K562 (cell line): ENCODE results near the gene SELENOO. TPM values are rescaled to one million over a fixed set of nuclear protein-coding genes. Genes with fewer than 3 reads are reported as not detected.

Experiments
- BHLHE40 ChIP-seq: IDR thresholded peaks from 2 replicates; pipeline ENCODE4 v1.6.1; 2011; ENCODE audit warnings: low read length, improper control_type of control experiment
- CAMTA2 ChIP-seq: fragments of 250-450 bp; sonication (Bioruptor Pico); conservative IDR thresholded peaks from 2 replicates; pipeline ENCODE4 v1.5.1; 2022
- E2F4 ChIP-seq: sonication (generic); formaldehyde crosslinking; IDR thresholded peaks from 2 replicates; pipeline ENCODE4 v1.8.0; 2022; ENCODE audit warnings: mild to moderate bottlenecking, low read depth, missing genetic modification reagents
- ELK3 ChIP-seq: fragments of 450-650 bp; formaldehyde crosslinking; IDR thresholded peaks from 2 replicates; pipeline ENCODE4 v1.4.0; 2020; ENCODE audit warnings: mild to moderate bottlenecking
- EP400 ChIP-seq: fragments of 450-650 bp; IDR thresholded peaks from 2 replicates; pipeline ENCODE4 v1.6.1; 2017; ENCODE audit warnings: antibody characterized with exemption, mild to moderate bottlenecking, moderate library complexity
- MCM5 ChIP-seq: fragments of 450-650 bp; IDR thresholded peaks from 2 replicates; pipeline ENCODE4 v1.6.1; 2016; ENCODE audit warnings: low read depth
- PRDM10 ChIP-seq: fragments of 450-650 bp; IDR thresholded peaks from 2 replicates; pipeline ENCODE4 v1.6.1; 2018; ENCODE audit not compliant: partially characterized antibody
- SAFB2 ChIP-seq: fragments of 200-400 bp; formaldehyde crosslinking; IDR thresholded peaks from 2 replicates; pipeline ENCODE4 v1.6.1; 2018; ENCODE audit warnings: borderline replicate concordance, low read length, low read depth, moderate library complexity; ENCODE audit not compliant: severe bottlenecking
- USF1 ChIP-seq: sonication (generic); formaldehyde crosslinking; IDR thresholded peaks from 2 replicates; pipeline ENCODE4 v1.9.0; 2022; ENCODE audit warnings: mild to moderate bottlenecking, missing genetic modification reagents
- ZBTB17 ChIP-seq: fragments of 450-650 bp; formaldehyde crosslinking; IDR thresholded peaks from 2 replicates; pipeline ENCODE4 v1.4.0; 2020; ENCODE audit warnings: mild to moderate bottlenecking
- ZBTB34 ChIP-seq: fragments of 250-450 bp; sonication (Bioruptor Pico); IDR thresholded peaks from 2 replicates; pipeline ENCODE4 v1.8.0; 2021; ENCODE audit warnings: mild to moderate bottlenecking, moderate library complexity
- ZBTB49 ChIP-seq: sonication (generic); formaldehyde crosslinking; IDR thresholded peaks from 2 replicates; pipeline ENCODE4 v1.8.0; 2022; ENCODE audit warnings: missing genetic modification reagents, mild to moderate bottlenecking, borderline replicate concordance
- ZHX1 ChIP-seq: fragments of 150-350 bp; conservative IDR thresholded peaks from 2 replicates; pipeline ENCODE4 v1.6.1; 2014; ENCODE audit warnings: low read length
- polyA plus RNA-seq, 8 experiments: library from polyadenylated mRNA; depleted of rRNA in 4 of 8; stranded (reverse) in 5 of 8; unstranded in 3 of 8; fragments of >200 nt; fragmentation: Nextera tagmentation in 2 of 8; fragmentation: Illumina TruSeq in 1 of 8; extraction: Ambion mirVana in 2 of 8; extraction: Trizol in 1 of 8; gene quantifications; 2 replicates each; pipeline versions ENCODE4 v1.2.1 to v1.2.3, GENCODE V29; 2011 to 2014; ENCODE audit warnings: inconsistent platforms in 1 of 8, missing spikeins in 1 of 8
- total RNA-seq, 7 experiments: library from RNA; depleted of rRNA in 6 of 7; stranded (reverse); fragments of >200 nt in 6 of 7; fragmentation: Illumina TruSeq in 2 of 7; extraction: Trizol in 2 of 7; gene quantifications; 2 replicates each; pipeline versions ENCODE4 v1.2.1 to v1.2.3, GENCODE V29; 2011 to 2021; ENCODE audit warnings: low replicate concordance in 1 of 7

Gene SELENOO
- total and polyA plus RNA-seq, 9 of the 15 experiments (the other 6 are each of a cell fraction or from before 2014, with no cell fraction given), result 0.37 to 24.9 (median 8.3) TPM

GRCh38 chr22:50218996-50219727 lies 18.4 kb downstream of the SELENOO start (continued):
- TF ChIP-seq E2F4 (CRISPR knock-in tag) (no peak), SAFB2 (no peak), BHLHE40 (peak; percentile 97), CAMTA2 (CRISPR knock-in tag) (no peak), ELK3 (no peak), ZBTB49 (no peak), PRDM10 (no peak), ZBTB17 (CRISPR knock-in tag) (no peak), ZBTB34 (no peak), USF1 (CRISPR knock-in tag) (peak; percentile 96), ZHX1 (no peak), EP400 (peak; percentile 42; the same call in 1 of the 2 replicates), MCM5 (no peak)
